GM18499 (cell line): ENCODE measurements around the gene RYR3.

Source experiments
- ATAC-seq: cut with Tn5 transposase; IDR thresholded peaks from one replicate; pipeline ENCODE4 v1.9.1; 2021; ENCODE audit warnings: moderate number of reproducible peaks; ENCODE audit not compliant: insufficient read depth, unreplicated experiment

The RYR3 gene

DNA sequence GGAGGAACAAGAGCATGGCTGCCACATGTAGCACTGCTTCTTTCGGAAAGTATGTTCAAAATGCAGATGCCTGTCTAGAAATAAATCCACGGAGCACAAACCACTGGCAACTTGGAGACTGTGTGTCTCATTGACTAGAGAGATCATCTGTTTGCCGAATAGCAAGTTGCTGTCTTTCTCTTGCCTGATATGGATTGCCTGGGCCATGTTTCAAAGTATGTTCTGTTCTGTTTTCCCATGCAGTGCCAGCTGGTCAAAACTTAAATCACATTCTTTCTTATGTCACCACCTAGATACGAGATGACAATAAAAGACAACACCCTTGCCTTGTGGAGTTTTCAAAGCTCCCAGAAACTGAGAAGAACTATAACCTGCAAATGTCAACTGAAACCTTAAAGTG is 318.9 kb downstream of the RYR3 start:
- no peak for ATAC-seq

DNA sequence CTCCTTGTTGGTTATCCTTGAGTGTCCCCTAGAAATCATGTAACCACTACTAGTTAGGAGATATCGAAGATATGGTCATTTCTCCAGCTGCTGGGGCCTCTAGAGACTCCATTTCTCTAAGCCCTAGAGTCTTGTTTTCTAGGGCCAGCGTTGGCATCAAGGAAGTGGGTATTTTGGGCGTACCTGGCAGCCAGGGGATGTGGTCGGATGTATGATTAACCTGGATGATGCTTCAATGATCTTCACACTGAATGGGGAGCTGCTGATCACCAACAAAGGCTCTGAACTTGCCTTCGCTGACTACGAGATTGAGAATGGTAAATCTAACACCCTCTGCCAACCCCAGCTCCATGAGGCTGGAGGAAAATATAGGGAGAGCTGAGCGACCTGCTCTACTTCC is 325.5 kb downstream of the RYR3 start:
- ATAC-seq: no peak

DNA sequence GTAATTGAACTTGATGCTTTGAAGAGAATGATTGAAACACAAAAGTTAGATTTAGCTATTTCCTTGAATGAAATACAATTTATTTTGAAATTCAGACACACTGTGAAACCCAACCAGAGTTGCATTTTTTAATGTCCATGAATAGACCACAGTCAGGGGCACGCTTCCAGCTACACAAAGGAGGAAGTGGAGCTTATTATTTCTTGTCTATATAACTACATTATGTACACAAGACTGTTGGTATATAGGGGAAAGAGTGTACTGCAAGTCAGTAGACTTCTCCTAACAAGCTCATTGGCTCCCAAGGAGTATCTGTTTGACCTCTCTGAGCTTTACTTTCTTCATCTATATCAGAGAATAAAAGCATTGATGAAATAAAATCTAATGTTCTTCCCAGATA is 326.2 kb downstream of the RYR3 start:
- ATAC-seq: no peak

DNA sequence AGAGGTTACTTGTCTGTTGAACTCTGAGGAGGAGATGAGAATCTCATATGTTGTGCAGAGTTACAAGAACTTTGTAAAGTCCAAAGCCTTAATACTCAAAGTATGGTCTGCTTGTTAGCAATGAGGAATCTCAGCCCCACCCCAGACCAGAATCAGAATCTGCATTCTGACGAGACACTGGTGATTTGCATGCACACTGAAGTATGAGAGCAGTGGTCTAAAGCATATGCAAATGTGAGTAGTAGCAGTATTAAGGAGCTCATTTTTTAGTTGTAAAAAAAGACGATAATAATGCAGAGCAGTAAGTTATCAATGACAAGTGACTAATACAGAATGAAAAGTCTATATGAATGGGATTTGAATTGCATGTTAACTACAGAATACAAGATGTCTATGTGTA is 327.7 kb downstream of the RYR3 start:
- no peak for ATAC-seq

DNA sequence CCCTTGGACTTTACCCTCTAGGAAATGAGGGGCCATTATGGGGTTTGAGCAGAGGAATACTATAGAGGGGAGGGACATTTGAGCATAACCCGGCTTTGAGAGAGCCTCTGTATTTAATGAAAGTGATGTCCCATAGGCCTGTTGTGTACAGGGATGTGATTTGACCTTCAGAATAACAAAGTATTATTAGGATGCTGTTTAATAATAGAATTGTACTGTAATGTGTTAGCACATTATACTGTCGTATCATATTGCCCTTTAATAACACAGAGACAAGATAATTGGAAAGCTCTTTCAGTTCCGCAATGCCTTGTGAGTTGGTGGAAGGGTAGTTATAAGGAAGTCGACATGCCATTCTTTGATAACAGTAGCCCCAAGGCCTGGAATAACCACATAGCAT is 328.3 kb downstream of the RYR3 start:
- no peak for ATAC-seq

DNA sequence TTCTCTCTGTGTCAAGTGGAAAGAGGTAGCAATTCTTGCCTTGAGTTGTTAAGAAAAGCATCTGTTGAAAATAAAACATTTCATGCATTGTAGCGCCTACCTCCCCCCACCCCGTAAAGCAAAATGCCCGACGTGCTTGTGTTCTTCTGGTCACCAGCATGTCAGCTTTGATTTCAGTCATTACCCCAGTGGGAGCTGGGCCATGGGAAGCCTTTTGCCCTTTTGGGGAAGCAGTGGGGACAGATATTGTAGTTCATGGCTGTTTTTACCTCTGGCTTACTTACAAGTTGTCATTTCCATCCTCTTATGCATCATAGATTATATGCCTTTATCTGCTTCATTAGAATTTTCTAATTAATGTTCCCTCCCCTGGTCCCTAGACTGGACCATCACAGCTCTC is 328.7 kb downstream of the RYR3 start:
- no peak for ATAC-seq

DNA sequence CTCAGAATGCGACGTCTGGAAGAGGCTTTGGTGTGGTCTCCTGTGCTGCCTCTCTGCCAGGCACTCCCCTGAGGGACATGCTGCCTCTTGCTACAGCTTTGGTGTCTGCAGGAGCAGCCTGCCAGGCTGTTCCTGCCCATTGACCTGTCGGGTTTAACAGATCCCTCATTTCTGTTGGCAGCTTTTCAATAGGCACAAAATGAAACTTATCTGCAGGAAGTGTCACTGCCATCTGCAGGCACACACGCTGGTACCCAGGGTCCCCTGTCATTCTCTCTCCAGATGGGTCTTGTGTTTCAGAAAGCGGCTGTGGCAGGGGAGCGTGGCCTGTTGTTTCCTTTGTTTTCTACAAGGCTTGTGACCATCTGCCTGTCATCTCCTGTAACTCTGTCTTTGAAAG is 329.2 kb downstream of the RYR3 start:
- no peak for ATAC-seq

DNA sequence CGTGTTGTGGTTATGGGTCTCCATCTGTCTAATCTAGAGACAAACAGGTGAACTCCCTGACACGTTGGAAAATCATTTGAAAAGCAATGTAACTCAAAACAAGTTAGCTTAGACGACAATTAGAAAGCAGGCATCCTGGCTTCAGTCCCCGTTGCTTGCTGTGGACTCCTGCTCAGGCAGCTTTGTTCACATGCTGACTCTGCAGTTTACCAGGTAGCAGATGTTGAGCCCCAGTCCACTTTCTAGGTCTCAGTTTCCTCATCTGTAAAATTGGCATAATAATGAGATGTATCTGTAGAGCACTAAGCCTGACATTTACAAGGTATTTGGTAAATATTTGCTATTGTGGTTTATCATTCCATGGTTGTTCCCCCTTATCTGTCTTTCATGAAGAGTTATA is 330.3 kb downstream of the RYR3 start:
- ATAC-seq: no peak

DNA sequence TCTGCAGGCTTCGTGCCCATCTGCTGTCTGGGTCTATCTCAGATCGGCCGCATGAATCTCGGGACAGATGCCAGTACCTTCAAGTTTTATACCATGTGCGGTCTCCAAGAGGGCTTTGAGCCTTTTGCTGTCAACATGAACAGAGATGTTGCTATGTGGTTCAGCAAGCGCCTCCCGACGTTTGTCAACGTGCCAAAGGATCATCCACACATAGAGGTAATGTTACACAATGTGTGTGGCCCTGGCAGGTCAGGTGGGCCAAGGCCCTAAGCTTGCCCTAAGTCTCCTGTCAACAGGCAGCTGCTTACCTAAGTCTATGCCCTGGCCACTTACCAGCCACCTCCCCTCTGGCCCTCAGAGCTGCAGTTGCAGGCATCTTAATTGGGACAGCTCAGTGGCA is 333.5 kb downstream of the RYR3 start:
- ATAC-seq: no peak

DNA sequence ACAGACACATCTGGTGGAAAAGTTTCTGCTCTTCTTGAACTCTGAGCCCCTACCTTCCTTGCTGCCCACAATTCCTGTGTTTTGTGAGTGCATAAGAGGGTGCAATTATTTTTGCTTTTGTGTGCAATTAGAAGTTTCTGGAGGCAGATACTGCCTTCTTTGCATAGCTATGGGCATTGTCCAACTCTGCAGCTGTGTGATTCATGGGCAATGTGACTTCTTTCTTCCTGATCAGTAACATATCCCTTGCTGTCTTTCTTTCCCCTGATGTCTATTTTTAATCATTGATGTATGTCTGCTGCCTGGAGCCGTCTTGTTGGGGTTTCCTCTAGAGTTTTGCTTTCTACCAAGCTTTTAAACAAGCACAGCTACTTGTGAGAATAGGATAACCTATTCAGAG is 336.0 kb downstream of the RYR3 start:
- ATAC-seq: no peak

DNA sequence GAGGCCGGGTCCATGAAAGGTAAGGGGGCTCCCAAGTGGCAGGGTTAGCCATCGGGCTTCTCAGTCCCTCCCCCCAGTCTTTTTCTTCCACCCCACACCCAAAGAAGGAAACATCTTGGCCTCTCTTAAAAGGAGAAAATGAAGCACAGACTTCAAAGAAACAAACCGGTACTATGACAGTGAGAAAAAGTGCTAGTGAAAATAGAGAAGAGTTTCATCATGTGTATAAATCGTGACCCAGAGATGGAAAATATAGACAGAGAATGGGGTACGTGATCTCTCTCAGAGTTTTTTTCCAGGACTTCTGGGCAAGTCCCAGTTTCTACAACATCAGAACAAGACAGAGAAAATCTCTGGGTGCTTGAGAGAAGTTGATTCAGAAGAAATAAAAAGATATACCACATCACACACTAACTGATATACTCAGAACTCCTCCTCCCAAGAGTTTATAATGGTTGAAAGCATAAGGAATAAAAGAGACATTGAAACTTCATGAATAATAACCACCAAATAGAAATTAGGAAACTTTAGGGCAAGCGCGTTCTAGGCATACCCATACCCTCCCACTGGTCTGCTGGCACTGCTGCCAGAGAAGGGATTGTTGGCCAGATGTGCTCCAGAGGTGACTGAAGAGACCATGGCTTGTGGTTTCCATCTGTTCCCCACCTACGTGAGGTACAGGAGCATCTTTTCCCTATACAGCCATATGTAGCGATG is 338.6 kb downstream of the RYR3 start:
- no peak for ATAC-seq

DNA sequence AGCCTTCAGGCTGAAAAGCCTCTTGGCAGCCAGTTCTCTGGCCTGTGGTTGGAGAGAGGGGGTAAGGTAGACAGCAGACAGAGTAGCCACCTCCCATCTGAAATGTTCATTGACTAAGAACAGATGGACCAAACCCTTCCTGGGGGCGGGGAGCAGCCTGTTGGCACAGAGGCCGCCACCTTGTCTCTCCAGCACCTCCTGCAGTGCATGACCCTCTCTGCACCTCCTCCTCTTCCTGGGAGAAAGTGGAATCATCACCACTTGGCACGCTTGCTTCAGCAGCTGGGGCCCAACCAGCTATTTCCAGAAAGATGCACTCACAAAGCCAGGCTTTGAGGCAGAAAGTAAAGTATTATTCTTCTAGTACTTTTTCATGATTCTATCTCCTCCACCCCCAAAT is 344.1 kb downstream of the RYR3 start:
- ATAC-seq: no peak

DNA sequence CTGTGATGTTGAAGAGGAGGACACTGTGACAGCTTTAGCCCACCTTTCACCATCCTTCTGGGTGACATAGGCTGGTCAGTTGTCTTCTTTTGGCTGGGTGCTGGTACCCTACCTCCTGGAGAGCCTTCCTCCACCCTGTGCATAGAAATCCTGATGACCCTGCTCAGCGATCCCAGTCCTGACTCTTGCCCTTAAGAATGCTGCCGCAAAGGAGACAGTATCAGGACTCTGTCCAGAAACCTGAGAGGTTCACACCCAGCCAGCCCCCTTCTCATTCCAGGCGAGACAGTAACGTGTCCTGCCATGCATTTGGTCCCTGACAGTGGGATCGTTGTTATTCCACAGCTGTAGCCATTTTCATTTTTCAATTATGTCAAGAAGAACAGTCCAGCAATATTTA is 344.7 kb downstream of the RYR3 start:
- no peak for ATAC-seq

DNA sequence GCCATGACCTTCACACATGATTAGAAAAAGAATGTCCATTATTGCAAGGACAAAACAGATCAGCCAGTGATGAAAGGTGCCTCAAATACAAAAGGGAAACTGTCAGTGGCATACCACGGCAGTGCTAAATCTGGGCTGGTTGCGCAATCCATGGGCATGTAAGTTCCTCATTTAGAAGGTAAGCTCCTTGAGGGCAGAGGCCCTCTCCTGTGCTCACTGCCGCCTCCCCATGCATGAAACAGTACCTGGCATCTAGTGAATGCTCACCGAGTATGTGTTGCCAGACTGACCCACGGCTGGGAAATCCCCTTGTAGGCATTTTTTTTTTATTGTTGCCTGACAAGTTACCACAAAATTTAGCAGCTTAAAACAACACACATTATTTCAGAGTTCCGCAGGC is 345.4 kb downstream of the RYR3 start:
- ATAC-seq: no peak

DNA sequence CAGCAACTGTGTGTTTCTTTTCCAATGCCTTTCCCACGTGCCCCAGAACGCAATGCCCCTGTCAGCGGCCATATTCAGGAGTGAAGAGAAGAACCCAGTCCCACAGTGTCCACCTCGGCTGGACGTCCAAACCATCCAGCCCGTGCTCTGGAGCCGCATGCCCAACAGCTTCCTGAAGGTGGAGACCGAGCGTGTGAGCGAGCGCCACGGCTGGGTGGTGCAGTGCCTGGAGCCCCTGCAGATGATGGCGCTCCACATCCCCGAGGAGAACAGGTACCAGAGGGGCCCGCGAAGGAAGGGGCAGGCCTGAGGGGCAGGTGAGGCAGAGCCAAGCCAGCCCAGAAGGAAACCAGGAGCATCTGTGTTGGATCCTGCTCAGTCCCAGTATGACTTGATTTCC is 349.4 kb downstream of the RYR3 start:
- no peak for ATAC-seq

DNA sequence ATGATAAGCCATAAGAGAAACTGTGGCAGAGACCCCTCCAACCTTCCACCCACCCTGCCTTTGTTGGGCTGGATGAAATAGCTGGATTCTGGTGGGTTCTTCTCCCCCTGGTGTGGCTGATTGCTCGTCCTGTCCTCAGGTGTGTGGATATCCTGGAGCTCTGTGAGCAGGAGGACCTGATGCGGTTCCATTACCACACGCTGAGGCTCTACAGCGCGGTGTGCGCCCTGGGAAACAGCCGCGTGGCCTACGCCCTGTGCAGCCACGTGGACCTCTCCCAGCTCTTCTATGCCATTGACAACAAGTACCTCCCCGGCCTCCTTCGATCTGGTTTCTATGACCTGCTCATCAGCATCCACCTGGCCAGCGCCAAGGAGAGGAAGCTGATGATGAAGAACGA is 351.2 kb downstream of the RYR3 start:
- no peak for ATAC-seq

DNA sequence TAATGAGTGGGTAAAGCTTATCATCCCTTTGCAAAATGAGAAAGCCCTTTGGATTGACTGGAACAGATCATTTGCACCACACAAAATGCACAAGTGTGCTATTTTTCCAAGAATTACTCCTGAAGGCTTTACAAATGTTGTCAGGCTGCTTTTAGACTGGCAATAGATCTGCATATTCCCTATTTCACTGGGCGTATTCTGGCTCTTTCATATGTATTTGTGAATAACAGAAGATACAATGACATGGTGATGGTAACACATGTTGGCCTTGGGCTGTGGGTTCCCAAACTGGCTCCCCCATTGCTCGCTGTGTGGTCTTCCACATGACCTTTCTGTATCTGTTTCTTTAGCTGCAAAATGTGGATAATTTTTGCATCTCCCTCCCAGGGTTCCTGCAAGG is 354.2 kb downstream of the RYR3 start:
- no peak for ATAC-seq

DNA sequence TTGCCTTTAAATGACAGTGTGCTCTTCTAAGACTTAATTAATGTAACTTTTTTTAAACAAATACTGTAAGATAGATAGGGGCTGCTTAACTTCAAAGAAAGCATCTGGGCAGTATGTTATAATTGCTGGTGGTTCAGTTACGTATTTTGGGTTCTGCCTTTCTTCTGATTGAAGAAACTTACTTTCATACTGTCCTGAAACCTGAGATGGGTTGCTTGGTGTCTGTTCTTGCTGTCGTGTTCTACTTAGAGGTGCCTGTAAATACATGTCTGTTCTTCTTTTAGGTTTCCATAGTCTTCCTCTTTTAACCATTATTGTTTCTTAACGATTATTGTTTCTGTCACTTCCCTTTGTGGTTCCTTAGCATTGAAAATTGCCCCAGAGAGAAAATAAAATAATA is 359.8 kb downstream of the RYR3 start:
- no peak for ATAC-seq

DNA sequence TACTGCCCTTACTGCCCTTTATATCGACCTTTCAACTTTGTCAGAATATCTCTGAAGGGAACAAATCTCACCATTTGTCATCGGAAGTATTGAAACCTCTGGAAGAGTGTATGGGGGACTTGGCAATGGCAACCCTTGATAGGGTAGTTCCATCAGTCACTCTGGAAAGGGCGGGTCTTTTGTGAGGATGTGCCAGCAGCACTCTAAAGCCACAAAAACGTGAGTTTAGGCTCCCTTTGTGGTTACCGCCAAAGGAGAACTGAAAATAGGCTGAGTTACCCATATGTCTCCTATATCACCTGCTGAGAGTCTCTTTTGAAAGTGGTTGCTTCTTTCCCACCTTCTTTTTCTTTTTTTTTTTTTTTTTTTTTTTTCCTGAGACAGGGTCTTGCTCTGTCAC is 360.7 kb downstream of the RYR3 start:
- ATAC-seq: peak; percentile 58

DNA sequence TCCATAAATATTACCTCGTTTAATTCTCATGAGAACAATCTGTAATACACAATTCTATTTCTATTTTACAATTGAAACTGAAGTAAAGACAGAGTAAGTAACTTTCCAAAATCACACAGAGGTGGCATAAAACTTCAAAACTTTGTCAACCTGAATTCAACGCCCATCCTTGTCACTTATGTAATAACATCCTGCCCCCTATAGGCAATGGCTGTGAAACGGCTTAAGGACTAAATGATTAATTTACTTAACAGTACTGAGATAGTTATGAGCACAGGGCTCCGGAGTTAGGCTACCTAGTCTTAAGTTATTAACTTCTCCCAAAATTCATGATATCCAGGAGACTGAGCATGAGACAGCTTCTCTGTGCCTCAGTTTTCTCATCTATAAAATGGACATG is 364.5 kb downstream of the RYR3 start:
- ATAC-seq: no peak

DNA sequence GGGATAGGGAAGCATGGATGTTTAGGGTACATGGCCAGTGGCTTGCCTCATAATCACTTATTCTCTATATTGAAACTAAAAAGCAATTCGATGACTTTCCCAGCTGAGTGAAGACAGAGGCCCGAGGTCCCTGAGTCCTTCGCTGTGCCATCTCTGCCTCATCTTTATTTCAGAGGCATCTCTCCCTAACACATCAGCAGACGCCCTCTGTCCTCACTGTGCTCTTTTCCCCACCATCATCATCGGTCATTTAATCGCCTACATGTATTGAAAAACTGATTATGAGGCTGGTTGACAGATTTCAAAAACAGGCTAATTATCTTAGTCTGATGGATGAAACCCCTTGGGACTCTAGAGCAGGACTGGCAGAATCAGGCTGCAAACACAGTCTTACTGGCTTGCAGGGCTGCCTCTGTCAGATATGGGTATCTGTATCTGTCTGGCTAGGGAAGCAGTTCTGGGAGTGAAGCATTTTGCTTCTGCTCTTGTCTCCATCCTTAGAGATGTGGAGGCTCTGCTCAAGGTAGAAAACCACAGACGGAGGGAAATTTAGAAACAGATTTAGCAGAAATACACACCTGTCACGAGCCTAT is 366.6 kb downstream of the RYR3 start:
- no peak for ATAC-seq

DNA sequence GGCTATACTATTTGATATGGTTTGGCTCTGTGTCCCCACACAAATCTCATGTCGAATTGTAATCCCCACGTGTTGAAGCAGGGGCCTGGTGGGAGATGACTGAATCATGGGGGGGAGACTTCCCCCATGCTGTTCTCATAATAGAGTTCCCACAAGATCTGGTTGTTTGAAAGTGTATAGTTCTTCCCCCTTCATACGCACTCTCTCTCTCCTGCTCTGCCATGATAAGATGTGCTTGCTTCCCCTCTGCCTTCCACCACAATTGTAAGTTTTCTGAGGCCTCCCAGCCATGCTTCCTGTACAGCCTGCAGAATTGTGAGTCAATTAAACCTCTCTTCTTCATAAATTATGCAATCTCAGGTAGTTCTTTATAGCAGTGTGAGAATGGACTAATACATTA is 367.4 kb downstream of the RYR3 start:
- no peak for ATAC-seq

DNA sequence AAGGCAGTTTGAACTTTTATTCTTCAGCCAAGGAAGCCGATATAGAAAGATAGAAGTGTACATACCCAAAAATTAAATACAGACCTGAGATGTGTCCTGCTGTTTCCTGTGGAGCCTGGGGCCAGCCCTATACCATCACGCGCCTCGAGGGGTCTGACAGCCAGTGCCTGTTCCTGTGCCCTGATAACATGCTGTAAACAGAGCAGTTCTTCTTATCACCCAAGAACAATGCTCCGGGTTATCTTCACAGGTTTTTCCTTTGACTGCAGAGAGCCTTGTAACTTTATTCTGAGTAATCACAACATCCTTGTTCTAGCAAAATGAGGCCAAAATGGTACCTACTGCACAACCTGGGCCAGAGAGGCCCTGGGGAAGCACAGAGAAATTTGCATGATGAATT is 367.8 kb downstream of the RYR3 start:
- no peak for ATAC-seq
